ENCODE results near the gene MEI1. TPM values are rescaled to one million over a fixed set of nuclear protein-coding genes. Genes with fewer than 3 reads are reported as not detected.

MEI1 gene
- total and polyA plus RNA-seq, 4 donors: 0.49 to 2.0 (median 1.4) TPM; not detected in 1

DNA sequence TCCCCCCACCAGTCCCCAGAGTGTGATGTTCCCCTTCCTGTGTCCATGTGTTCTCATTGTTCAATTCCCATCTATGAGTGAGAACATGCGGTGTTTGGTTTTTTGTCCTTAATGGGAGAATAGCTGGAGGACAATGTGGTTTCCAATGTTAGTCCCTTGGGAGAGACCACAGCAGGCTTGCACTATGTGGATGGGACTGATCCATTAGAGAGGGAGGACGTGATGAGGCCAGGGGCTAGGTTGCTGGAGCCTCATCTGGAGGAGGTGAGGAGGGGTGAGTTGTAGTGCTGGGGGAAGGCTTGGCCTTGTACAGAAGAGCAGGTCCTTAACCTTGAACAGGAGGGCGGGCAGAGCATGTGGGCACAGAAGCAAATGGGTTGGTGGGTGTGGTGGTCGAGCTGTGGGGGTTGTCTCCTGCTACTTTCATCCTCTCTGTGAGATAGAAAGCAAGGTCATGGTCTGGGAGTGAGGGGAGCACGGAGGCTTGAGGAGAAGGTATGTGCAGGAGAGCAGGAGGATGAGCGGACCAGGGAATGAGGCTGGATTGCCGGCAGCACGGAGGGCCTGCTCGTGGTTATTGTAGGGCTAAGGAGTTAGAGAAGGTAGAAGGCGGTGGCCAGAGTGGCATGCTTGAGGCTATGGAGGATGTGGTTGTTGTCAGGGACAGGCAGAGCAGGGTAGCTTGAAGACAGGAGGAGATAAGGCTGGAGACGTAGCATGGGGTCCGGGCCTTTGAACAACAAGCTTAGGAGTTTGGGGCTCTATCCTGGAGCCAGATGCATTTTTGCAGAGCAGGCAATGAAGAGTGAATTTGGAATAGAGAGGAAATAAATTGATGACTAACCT, 122.4 kb downstream of the MEI1 start:
- no peak for DNase-seq
- ATAC-seq (ENCODE audit: low FRiP score): no peak
- Histone ChIP-seq H3K9me3 (ENCODE audit: control insufficient read depth, low read length) (no peaks in the 10 kb centered on the region), H3K36me3 (ENCODE audit: control insufficient read depth in 1 of 2, insufficient read depth in 2 of 2, low read length in 1 of 2) (no peaks in the 10 kb centered on the region), H3K4me1 (ENCODE audit: control insufficient read depth in 1 of 2, insufficient read depth in 2 of 2, low read length in 2 of 2) (no peaks in the 10 kb centered on the region), H3K27ac (ENCODE audit: low read depth in 1 of 2, low read length in 2 of 2) (no peak overlapping the region), H3K27me3 (ENCODE audit: control insufficient read depth in 1 of 2, insufficient read depth in 2 of 2, low read length in 1 of 2) (no peaks in the 10 kb centered on the region), H3K4me3 (ENCODE audit: low read length in 2 of 2) (no peak overlapping the region)
- 84 to 85% methylated on average over 12 of the region's 12 CpGs for whole genome bisulfite sequencing, 2 donors
- intact Hi-C loops (cut with DNase I): loop anchor here (5.0 kb wide), 1 partner anchor 121 kb away; no protein-coding TSS in a partner anchor

DNA sequence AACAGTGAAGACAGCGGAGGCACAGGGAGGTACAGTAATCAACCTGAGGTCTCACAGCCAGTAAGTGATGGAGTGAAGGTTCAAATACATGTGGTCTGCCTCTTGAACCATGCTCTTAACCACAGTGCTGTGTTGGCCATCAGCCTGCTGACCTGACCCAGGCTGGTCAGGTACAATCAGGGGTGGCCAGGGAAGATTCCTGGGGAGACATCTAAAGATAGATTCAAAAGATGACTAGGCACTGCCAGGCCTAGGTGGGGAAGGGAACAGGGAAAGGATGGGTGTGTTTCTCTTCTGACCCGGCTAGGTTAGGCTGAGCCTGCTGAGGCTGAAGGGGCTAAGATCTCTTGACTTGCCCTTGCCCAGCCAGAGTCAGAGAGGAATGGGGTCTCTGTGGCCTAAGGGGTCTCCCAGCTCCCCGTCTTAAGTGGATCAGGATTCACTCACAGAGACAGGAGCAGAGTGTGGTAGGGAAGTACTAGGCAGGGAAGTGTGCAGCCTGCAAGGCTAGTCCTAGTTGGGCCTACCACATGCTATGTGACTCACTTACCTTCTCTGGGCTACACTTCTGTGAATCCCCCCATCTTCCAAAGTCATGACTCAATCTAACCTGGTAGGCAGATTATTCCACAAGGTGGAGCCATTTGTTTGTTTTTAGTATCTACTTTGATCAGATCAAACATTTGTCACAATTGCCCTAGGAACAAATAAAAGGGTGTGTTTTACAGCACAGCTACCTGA, 123.2 kb downstream of the MEI1 start:
- intact Hi-C loops (cut with DNase I): loop anchor here (5.0 kb wide), 1 partner anchor 120 kb away; no protein-coding TSS in a partner anchor
- H3K27ac ChIP-seq (ENCODE audit: low read depth in 1 of 2, low read length in 2 of 2): no peak overlapping the region
- no peak overlapping the region for H3K4me3 ChIP-seq (ENCODE audit: low read length in 2 of 2)
- WGBS, 2 donors: 90 to 94% methylated on average over 3 of the region's 3 CpGs
- H3K27me3 ChIP-seq (ENCODE audit: control insufficient read depth in 1 of 2, insufficient read depth in 2 of 2, low read length in 1 of 2): no peaks in the 10 kb centered on the region
- no peaks in the 10 kb centered on the region for H3K9me3 ChIP-seq (ENCODE audit: control insufficient read depth, low read length)
- H3K36me3 ChIP-seq (ENCODE audit: control insufficient read depth in 1 of 2, insufficient read depth in 2 of 2, low read length in 1 of 2): no peaks in the 10 kb centered on the region
- ATAC-seq (ENCODE audit: low FRiP score) (no peak), DNase-seq (no peak)
- H3K4me1 ChIP-seq (ENCODE audit: control insufficient read depth in 1 of 2, insufficient read depth in 2 of 2, low read length in 2 of 2): no peaks in the 10 kb centered on the region

DNA sequence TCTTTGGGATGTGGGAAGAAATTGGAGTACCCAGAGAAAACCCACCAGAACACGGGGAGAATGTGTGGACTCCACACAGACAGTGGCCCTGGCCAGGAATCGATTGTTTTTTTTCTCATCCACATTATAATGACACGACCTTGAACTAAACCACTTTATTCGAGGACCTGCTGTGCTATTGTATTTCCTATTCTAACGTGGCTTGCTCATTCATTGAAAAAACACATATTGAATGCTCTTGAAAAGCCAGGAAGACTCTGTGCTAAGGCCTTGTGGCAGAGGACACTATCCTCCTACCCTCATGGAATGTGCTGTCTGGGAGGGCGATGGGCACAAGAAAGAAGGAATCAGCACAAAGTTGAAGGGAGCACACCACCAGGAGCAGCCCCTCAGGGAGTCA, 124.5 kb downstream of the MEI1 start:
- ATAC-seq (ENCODE audit: low FRiP score): no peak
- intact Hi-C loops (cut with DNase I): loop anchor here (5.0 kb wide), 1 partner anchor 119 kb away; no protein-coding TSS in a partner anchor
- 81 to 86% methylated on average over 6 of the region's 6 CpGs for WGBS, 2 donors

DNA sequence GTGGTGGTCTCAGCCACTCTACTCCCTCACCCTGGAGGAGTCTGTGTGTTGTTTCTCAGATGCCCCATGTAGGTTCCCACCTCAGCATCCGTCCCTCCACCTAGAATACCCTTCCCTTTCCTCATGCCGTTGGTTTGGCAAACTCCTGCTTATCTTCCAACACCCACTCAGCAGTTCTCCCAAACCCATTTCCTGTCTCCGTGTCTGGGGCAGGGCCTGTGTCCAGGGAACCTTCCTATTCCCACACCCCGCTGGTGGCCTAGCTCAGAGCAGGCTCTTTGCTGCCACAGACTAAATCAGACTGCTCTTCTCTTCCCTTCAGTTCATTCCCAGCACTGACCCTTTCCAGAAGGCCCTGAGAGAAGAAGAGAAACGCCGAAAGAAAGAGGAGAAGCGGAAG, 126.1 kb downstream of the MEI1 start:
- ATAC-seq (ENCODE audit: low FRiP score): no peak
- H3K4me1 ChIP-seq (ENCODE audit: control insufficient read depth in 1 of 2, insufficient read depth in 2 of 2, low read length in 2 of 2): no peaks in the 10 kb centered on the region
- intact Hi-C loops (cut with DNase I): no loop called here

More for the DNA sequence above, 124.5 kb downstream of the MEI1 start:
- Histone ChIP-seq H3K9me3 (ENCODE audit: control insufficient read depth, low read length) (no peaks in the 10 kb centered on the region), H3K36me3 (ENCODE audit: control insufficient read depth in 1 of 2, insufficient read depth in 2 of 2, low read length in 1 of 2) (no peaks in the 10 kb centered on the region), H3K4me1 (ENCODE audit: control insufficient read depth in 1 of 2, insufficient read depth in 2 of 2, low read length in 2 of 2) (no peaks in the 10 kb centered on the region), H3K4me3 (ENCODE audit: low read length in 2 of 2) (no peak overlapping the region), H3K27ac (ENCODE audit: low read depth in 1 of 2, low read length in 2 of 2) (no peak overlapping the region), H3K27me3 (ENCODE audit: control insufficient read depth in 1 of 2, insufficient read depth in 2 of 2, low read length in 1 of 2) (no peaks in the 10 kb centered on the region)
- no peak for DNase-seq

DNA sequence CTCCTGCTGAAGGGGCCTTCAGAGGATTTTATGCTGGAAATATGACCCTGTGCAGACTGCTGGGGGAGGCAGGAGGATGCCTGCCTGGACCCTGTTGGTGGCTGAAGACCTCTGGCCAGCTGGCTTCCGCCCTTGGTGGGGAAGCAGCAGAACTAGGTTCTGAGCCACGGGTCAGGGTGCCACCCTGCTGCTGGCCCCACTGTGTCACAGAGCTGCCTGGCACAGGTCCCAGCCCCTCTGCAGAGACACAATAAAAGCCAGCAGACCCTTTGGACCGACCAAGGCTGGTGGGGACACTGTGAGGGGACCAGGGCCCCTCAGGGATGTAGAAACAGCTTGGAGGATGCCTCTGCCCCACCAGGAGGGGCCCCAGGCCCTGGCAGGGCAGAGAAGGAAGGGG, 126.7 kb downstream of the MEI1 start:
- no peak for ATAC-seq (ENCODE audit: low FRiP score)
- H3K9me3 ChIP-seq (ENCODE audit: control insufficient read depth, low read length): no peaks in the 10 kb centered on the region
- no peaks in the 10 kb centered on the region for H3K27me3 ChIP-seq (ENCODE audit: control insufficient read depth in 1 of 2, insufficient read depth in 2 of 2, low read length in 1 of 2)
- 45 to 58% methylated on average over 3 of the region's 3 CpGs for WGBS, 2 donors
- H3K4me3 ChIP-seq (ENCODE audit: low read length in 2 of 2): no peak overlapping the region
- H3K4me1 ChIP-seq (ENCODE audit: control insufficient read depth in 1 of 2, insufficient read depth in 2 of 2, low read length in 2 of 2): no peaks in the 10 kb centered on the region
- no peak for DNase-seq
- H3K27ac ChIP-seq (ENCODE audit: low read depth in 1 of 2, low read length in 2 of 2): no peak overlapping the region
- intact Hi-C loops (cut with DNase I): no loop called here
- no peaks in the 10 kb centered on the region for H3K36me3 ChIP-seq (ENCODE audit: control insufficient read depth in 1 of 2, insufficient read depth in 2 of 2, low read length in 1 of 2)

More for the DNA sequence above, 126.1 kb downstream of the MEI1 start:
- no peak for DNase-seq
- H3K27ac ChIP-seq (ENCODE audit: low read depth in 1 of 2, low read length in 2 of 2): no peak overlapping the region
- WGBS, 2 donors: 40 to 50% methylated on average over 7 of the region's 7 CpGs
- H3K4me3 ChIP-seq (ENCODE audit: low read length in 2 of 2): no peak overlapping the region
- H3K27me3 ChIP-seq (ENCODE audit: control insufficient read depth in 1 of 2, insufficient read depth in 2 of 2, low read length in 1 of 2): no peaks in the 10 kb centered on the region
- H3K9me3 ChIP-seq (ENCODE audit: control insufficient read depth, low read length): no peaks in the 10 kb centered on the region
- no peaks in the 10 kb centered on the region for H3K36me3 ChIP-seq (ENCODE audit: control insufficient read depth in 1 of 2, insufficient read depth in 2 of 2, low read length in 1 of 2)

DNA sequence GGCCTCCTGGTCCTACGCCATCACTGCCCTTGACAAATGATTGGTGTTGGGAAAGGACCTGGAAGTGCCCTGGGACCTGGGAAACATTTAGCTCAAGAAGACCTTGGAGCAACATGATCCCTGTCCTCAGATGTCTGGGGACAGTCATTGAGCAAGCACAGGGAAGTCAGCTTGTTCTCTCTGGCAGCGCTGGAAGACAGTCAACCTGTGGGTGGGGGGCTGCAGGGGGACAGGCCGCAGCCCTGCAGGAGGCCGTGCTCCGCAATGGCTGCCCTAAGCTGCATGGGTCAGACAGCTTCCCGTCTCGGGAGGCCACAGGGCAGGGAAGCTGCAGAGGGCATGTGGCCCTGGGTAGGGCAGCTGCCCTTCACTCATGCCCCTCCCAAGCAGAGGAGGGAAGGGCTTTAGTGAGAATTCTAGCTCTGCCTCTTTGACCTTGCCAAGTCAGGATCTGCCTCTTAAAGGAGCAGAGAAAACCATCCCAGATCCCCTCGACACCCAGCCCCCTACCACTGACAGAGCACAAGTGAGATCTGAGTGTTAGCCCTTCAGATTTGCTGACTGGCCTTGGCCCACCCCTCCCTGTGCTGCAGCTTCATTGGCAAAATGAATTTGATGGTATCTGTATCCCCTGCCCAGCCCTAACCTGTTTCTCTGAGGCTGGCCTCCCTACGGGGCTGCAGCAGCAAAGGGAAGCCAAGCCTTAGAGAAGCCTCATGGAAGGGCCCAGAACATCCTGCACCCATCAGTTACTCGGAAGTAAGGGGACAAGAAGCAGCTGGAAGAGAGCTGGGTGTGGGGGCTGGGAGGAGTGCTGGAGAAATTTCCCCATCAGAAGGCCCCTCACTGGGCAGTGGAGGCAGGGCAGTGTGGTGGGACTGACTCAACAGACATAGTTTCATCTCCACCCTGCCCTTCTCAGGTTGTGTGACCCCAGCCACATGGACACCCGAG, 127.4 kb downstream of the MEI1 start:
- ATAC-seq (ENCODE audit: low FRiP score) (no peak), DNase-seq (no peak)
- Histone ChIP-seq H3K36me3 (ENCODE audit: control insufficient read depth in 1 of 2, insufficient read depth in 2 of 2, low read length in 1 of 2) (no peaks in the 10 kb centered on the region), H3K27ac (ENCODE audit: low read depth in 1 of 2, low read length in 2 of 2) (no peak overlapping the region), H3K27me3 (ENCODE audit: control insufficient read depth in 1 of 2, insufficient read depth in 2 of 2, low read length in 1 of 2) (no peaks in the 10 kb centered on the region), H3K4me3 (ENCODE audit: low read length in 2 of 2) (no peak overlapping the region), H3K4me1 (ENCODE audit: control insufficient read depth in 1 of 2, insufficient read depth in 2 of 2, low read length in 2 of 2) (no peaks in the 10 kb centered on the region), H3K9me3 (ENCODE audit: control insufficient read depth, low read length) (no peaks in the 10 kb centered on the region)
- WGBS, 2 donors: 65 to 71% methylated on average over 11 of the region's 11 CpGs
- intact Hi-C loops (cut with DNase I): no loop called here

DNA sequence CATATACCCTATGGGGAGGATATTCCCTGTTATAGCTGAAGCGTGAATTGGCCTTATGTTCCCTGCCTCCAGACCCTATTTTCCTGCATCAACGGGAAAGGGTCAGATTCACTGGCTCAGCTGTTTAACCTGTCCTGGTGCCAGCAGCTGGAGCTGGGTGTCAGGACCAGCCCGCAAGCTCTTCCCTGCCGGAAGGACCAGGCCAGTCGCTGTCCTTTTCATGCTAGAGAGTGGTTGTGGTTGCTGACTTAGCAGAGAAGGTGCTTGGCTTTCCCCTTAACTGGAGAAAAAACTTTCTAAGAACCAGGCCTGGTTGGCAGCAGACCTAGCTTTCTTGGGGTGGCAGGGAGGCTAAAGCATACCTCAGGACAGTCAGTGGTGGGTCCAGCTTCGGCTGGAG, 128.4 kb downstream of the MEI1 start:
- WGBS, 2 donors: 90% methylated on average over 6 of the region's 6 CpGs
- no peak overlapping the region for H3K27ac ChIP-seq (ENCODE audit: low read depth in 1 of 2, low read length in 2 of 2)
- intact Hi-C loops (cut with DNase I): no loop called here
- H3K36me3 ChIP-seq (ENCODE audit: control insufficient read depth in 1 of 2, insufficient read depth in 2 of 2, low read length in 1 of 2): no peaks in the 10 kb centered on the region
- DNase-seq (no peak), ATAC-seq (ENCODE audit: low FRiP score) (no peak)
- no peaks in the 10 kb centered on the region for H3K4me1 ChIP-seq (ENCODE audit: control insufficient read depth in 1 of 2, insufficient read depth in 2 of 2, low read length in 2 of 2)
- H3K27me3 ChIP-seq (ENCODE audit: control insufficient read depth in 1 of 2, insufficient read depth in 2 of 2, low read length in 1 of 2): no peaks in the 10 kb centered on the region
- no peak overlapping the region for H3K4me3 ChIP-seq (ENCODE audit: low read length in 2 of 2)
- no peaks in the 10 kb centered on the region for H3K9me3 ChIP-seq (ENCODE audit: control insufficient read depth, low read length)

DNA sequence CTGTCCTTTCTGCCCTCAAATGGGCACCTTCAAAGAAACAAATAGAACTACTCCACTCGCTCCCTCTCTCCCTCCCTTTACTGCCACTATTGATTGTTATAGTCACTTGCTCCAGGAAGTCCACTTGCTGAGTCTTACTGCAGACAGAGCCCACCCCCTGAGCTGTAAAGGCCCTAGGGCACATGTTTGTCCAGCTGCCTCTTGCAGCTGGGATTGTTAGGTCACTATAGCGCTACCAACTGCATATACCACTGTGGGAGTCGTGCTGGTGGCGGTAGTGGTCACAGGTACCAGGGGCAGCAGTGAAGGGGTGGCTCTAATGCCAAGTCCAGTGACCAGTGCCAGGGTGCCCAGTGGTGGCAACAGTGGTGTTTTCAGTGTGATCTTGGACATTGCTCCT, 129.2 kb downstream of the MEI1 start:
- Histone ChIP-seq H3K36me3 (ENCODE audit: control insufficient read depth in 1 of 2, insufficient read depth in 2 of 2, low read length in 1 of 2) (no peaks in the 10 kb centered on the region), H3K9me3 (ENCODE audit: control insufficient read depth, low read length) (no peaks in the 10 kb centered on the region), H3K27ac (ENCODE audit: low read depth in 1 of 2, low read length in 2 of 2) (no peak overlapping the region), H3K27me3 (ENCODE audit: control insufficient read depth in 1 of 2, insufficient read depth in 2 of 2, low read length in 1 of 2) (no peaks in the 10 kb centered on the region), H3K4me1 (ENCODE audit: control insufficient read depth in 1 of 2, insufficient read depth in 2 of 2, low read length in 2 of 2) (no peaks in the 10 kb centered on the region), H3K4me3 (ENCODE audit: low read length in 2 of 2) (no peak overlapping the region)
- 95 to 96% methylated on average over 4 of the region's 4 CpGs for WGBS, 2 donors
- DNase-seq (no peak), ATAC-seq (ENCODE audit: low FRiP score) (no peak)
- intact Hi-C loops (cut with DNase I): no loop called here
